A673 (cell line): ENCODE data around the gene LEF1.

ENCODE experiments used
- EZH2 ChIP-seq: fragments of 200-600 bp; sonication (generic); IDR thresholded peaks from 2 replicates; pipeline ENCODE4 v1.6.1; 2017; ENCODE audit warnings: borderline replicate concordance, low read depth, mild to moderate bottlenecking, mixed read lengths, antibody characterized with exemption, low read length; ENCODE audit not compliant: poor library complexity, severe bottlenecking
- TF ChIP-seq, protein P1 (sequence below): fragments of 300-800, 200-600 bp; sonication (generic); conservative IDR thresholded peaks from 2 replicates; pipeline ENCODE4 v1.5.1; 2017; ENCODE audit warnings: low read depth, mild to moderate bottlenecking, antibody characterized with exemption, low read length, moderate library complexity, mixed read lengths

DNA sequence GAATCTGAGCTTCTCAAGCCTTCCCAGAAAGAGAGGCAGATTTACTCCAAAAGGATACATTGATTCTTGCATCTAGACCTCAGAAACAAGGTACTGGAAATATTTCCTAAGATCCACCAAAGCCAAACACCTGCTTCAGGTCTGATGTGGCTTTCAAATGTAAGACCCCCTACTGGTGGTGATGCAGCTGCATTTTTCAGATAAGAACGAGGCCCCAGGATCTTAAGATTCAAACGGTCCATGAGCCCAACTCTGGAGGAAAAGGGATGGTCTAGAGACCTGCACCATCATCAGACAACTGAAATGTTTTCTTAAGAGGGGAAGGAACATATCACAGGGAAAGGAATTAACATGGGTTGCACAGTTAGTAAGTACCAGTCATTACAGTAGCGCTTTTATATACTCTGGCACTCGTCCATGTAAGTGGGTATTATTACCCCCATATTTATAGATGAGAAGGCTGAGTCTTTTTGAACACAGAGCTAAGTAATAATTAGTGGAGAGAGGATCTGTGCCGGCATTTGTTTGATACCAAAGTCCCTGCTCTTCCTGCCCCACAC, 73.7 kb downstream of the LEF1 start:
- TF ChIP-seq, protein P1, sequence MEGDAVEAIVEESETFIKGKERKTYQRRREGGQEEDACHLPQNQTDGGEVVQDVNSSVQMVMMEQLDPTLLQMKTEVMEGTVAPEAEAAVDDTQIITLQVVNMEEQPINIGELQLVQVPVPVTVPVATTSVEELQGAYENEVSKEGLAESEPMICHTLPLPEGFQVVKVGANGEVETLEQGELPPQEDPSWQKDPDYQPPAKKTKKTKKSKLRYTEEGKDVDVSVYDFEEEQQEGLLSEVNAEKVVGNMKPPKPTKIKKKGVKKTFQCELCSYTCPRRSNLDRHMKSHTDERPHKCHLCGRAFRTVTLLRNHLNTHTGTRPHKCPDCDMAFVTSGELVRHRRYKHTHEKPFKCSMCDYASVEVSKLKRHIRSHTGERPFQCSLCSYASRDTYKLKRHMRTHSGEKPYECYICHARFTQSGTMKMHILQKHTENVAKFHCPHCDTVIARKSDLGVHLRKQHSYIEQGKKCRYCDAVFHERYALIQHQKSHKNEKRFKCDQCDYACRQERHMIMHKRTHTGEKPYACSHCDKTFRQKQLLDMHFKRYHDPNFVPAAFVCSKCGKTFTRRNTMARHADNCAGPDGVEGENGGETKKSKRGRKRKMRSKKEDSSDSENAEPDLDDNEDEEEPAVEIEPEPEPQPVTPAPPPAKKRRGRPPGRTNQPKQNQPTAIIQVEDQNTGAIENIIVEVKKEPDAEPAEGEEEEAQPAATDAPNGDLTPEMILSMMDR = no peak
- no peak for TF ChIP-seq EZH2
